Suppressor macrophage (primary cell): Measurements from ENCODE around the gene OR11H6.
"Not testable (repeated sequence)": the region's sequence is repeated elsewhere in the genome, so short reads cannot be mapped to it uniquely, and the experiment has no call there.

Experiments
- DNase-seq, 4 experiments: peaks; one replicate each; pipeline ENCODE4 v3.0.0-alpha.2; 2020 to 2022
- total RNA-seq, 17 experiments: gene quantifications; one replicate each; lab custom pipeline; 2026; ENCODE audit warnings: mixed read lengths in 6 of 17, inconsistent platforms in 3 of 17; lab: John Stamatoyannopoulos, UW

OR11H6 gene, protein sequence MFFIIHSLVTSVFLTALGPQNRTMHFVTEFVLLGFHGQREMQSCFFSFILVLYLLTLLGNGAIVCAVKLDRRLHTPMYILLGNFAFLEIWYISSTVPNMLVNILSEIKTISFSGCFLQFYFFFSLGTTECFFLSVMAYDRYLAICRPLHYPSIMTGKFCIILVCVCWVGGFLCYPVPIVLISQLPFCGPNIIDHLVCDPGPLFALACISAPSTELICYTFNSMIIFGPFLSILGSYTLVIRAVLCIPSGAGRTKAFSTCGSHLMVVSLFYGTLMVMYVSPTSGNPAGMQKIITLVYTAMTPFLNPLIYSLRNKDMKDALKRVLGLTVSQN
- 0 to 0.33 (median 0) reads per million in 17 experiments for total RNA-seq

DNA sequence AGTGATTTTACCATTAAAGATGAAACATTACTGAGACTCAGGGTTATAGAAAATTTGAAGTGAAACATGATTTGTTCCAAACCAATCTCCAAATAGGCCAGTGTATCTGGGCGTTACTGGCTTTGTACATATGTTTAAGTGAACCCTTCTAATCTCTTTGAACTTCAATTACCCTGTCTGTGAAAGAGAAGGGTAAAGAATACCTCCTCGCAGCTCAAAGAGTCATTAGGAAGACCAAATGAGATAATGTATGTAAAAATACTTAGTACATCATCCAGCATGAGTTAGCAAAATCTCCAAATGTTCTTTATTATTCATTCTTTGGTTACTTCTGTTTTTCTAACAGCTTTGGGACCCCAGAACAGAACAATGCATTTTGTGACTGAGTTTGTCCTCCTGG, at the start of gene OR11H6:
OR11H6 (plus strand) TSS at position 301 of the 400 bp plus-strand sequence; CDS start at position 301, 0 bp downstream.
- no peak for DNase-seq

DNA sequence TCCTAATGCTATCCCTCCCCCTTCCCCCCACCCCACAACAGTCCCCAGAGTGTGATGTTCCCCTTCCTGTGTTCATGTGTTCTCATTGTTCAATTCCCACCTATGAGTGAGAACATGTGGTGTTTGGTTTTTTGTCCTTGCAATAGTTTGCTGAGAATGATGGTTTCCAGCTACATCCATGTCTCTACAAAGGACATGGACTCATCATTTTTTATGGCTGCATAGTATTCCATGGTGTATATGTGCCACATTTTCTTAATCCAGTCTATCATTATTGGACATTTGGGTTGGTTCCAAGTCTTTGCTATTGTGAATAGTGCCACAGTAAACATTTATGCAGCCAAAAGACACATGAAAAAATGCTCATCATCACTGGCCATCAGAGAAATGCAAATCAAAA, 49.3 kb upstream of the OR11H6 start:
- DNase-seq = not testable (repeated sequence)

DNA sequence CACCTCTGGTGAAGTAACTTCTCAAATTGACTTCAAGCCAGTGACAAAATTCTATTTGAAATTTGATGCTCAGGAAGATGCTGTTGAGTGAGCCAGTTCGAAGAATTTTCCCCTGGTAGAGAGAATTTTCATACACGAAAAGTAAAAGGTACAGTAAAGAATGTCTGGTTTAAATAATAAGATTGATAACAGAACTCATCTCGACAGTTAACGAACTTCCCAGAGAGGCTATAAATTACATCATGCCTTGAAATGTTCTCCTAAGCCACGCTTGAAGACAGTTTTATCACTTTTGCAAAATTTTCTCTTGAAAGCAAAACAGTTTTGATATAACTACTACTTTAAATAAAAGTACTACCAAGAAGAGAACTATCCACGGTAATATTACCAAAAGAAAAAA, 47.2 kb upstream of the OR11H6 start:
- DNase-seq = no peak

DNA sequence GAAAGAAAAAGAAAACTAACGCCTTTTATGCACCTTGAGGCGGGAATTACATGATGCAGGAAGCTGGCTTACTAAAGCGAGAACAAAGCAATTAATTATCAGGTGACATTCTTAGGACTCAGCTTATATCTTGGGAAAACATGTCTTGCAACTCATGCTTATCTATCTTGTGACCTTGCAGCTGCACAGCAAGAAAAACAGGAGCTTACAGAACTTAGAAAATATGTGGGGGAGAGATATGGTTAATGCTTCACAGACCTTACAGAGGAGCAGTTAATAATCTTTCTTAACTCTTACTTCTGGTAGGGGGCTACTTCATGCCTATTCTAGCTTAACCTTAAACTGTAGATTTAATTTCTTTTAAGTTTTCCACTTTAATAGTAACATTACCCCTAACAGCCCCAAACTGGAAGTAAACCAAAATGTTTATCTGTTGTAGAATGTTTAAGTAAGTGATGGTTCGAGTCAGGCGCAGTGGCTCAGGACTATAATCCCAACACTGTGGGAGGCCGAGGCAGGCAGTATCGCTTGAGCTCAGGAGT, 46.0 kb upstream of the OR11H6 start:
- no peak for DNase-seq

DNA sequence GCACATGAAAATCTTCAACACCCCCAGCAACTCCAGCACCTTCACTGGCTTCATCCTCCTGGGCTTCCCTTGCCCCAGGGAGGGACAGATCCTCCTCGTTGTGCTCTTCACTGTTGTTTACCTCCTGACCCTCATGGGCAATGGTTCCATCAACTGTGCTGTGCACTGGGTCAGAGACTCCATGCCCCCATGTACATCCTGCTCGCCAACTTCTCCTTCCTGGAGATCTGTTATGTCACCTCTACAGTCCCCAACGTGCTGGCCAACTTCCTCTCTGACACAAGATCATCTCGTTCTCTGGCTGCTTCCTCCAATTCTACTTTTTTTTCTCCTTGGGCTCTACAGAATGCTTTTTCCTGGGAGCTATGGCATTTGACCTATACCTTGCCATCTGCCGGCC, 44.3 kb upstream of the OR11H6 start:
- DNase-seq = peak; percentile 60 to 82 (median 70)

DNA sequence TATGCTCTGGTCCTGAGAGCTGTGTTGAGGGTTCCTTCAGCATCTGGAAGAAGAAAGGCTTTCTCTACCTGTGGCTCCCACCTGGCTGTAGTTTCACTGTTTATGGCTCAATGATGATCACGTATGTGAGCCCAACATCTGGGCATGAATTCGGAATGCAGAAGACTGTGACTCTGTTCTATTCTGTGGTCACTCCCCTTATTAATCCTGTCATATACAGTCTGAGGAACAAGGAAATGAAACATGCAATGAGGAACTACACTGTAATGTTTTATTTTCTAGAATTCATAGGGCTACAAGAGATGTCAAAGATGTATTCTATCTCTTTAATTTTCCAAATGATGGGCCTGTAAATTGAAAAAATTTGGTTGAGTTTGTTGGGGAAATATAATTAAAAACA, 43.6 kb upstream of the OR11H6 start:
- DNase-seq = peak; percentile 16 to 74 (median 41)

DNA sequence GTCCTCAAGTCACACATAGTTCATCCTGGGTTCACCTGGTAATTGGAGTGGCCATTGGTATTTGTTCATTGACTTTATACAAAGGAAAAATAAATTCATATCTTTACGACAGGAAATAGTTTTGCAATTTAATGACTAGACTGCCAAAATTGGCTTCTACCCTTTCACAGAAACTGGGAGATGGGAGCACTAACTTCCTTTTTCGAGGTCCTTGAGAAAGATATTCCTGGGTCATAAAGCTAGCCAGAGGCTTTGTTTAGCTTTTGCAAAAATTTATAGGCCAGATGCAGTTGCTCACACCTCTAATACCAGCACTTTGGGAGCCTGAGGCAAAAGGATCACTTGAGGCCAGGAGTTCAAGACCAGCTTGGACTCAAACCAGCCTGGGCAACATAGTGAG, 43.0 kb upstream of the OR11H6 start:
- peak in 3 of 4 experiments; percentile 15 to 62 (median 51) for DNase-seq

DNA sequence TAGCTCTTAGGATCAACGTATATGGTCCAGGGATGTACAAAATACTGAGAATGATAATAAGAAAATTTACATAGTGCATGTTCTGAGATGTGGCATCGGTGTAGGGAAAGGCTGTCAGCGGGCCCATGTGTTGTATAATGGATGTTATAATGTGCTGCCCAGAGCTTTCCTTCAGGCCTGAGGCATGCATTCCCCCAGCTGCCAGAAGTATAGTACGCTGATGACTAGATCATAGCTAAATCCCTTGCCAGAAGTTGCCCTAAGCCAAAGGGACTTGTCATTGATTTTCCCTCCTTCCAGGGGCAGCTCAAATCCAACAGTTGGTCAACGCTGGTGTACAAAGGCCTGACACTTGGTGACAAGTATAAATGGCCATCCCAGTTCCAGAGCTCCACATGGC, 39.3 kb upstream of the OR11H6 start:
- no peak for DNase-seq

DNA sequence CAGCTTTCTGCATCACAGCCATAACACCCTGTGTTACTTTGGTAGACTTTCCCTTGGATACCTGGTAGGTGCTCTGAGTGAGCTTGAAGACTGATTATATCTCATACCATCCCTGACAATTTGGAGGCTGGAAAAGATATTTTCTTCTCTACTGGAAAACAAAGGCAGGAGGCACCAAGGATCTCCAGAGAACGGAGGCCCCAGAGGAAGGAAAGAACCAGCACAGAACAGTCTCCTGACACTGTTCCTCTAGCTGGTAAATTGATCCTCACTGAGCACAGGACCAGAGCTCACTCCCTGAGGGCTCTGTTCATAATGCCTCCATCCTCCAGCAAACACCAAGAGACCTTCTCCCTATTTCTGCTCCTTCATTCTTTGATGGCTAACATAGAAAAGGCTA, 32.9 kb upstream of the OR11H6 start, which contains the start of gene OR11G2:
OR11G2 (plus strand) TSS at position 301 of the 400 bp plus-strand sequence. CDS start 6,542 bp downstream, outside the sequence.
- no peak for DNase-seq

DNA sequence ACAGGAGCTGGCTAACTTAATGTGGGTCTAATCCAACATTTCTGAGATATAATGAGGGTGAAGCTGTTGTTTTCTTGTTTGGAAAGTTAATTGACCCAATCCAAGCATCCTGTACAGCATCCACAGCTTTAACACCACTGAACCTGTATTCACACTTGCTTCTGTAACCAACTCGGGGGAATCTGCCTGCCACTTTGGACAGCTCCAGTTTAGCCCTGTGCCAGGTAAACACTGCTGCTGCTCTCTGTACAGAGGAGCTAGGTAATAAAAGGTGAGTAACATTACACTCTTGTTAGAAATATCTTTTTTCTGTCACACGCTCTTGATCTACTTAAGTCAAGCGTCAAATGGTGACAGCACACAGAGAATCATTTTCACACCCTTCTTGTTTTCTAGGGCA, 32.1 kb upstream of the OR11H6 start:
- DNase-seq = no peak

DNA sequence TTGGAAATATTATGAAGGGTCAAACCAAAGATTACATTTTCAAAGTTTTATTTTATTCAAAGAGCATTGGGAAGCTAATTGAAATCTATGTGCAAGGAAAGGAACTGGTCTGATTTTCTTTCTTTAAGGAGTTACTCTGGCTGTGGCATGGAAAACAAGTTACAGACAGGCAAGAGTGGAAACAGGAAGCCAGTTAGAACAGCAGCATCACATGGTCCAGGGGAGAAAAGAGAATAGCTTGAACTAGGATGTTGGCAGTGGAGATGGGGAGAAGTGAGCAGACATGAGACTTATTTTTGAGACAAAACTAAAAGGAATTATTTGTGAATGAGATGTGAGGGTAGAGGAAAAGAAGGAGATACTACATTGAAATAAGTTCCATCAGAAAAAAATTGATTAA, 29.4 kb upstream of the OR11H6 start:
- DNase-seq = peak in 2 of 4 experiments; percentile 6 to 17

DNA sequence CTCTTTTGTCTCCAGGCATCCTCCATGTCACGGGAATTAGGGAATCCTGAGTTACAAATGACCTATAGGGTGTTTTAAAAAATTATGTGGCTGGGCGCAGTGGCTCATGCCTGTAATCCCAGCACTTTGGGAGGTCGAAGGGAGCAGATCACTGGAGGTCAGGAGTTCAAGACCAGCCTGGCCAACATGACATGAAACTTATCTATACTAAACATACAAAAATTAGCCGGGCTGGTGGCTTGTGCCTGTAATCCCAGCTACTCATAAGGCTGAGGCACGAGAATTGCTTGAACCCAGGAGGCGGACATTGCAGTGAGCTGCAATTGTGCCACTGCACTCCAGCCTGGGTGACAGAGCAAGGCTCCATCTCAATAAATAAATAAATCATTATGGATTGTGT, 28.3 kb upstream of the OR11H6 start:
- DNase-seq = not testable (repeated sequence)

DNA sequence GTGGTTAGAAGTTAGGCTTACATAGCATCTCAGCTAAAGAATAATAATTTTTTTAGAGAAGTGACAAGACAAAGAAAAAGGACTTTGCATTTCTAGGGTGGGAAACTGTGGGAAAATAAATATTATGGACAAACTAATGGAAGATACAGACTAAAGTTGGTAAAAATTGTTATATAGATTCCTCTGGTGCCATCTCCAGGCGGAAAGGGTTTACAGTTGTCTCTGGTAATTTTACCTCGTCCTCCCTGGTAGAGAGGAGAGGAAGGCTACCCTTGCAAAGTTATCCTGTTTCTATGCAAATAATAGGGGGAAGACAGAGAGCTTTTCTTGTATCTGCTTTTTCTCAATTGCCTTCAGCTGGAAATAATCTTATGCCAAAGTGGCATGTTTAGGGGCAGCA, 27.6 kb upstream of the OR11H6 start:
- no peak for DNase-seq

DNA sequence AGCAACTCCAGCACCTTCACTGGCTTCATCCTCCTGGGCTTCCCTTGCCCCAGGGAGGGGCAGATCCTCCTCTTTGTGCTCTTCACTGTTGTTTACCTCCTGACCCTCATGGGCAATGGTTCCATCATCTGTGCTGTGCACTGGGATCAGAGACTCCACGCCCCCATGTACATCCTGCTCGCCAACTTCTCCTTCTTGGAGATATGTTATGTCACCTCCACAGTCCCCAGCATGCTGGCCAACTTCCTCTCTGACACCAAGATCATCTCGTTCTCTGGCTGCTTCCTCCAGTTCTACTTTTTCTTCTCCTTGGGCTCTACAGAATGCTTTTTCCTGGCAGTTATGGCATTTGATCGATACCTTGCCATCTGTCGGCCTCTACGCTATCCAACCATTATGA, 26.1 kb upstream of the OR11H6 start:
- peak; percentile 32 to 66 (median 52) for DNase-seq

DNA sequence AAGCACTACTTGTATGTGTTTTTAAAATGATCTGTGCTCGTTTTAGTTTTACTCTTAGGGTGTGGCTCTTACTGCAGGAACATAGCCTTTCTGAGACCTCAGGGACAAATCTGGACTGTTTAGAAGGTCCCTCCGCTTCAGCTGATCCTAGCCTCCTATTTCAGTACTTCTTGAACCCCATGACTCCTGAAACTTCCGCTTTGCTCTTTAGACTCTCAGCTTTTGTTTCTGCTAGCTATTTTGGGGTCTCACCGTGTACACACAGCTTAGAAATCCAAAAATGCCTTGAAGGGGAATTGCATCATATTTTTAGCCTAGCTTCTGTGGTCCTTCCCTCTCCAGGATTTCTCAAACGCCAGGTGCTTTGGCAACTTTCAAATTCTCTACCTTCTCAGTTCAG, 24.5 kb upstream of the OR11H6 start:
- DNase-seq = no peak

DNA sequence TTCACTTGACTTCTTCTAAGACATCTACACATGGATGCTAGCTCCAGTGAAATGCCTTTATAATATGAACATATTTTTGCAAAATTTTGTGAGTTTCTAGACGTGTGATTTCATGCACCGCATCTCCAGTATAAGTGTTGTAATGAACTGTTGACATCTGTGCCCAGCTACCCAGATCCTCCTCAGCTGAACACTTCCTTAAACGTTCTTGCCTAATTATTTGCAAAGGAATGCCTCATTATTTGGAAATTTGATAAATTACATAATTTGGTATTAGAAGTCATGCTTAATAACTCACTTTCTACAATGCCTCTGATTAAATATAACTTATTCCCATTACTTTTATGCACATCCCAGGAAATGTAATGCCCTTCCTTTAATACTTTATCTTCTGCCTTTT, 18.8 kb upstream of the OR11H6 start:
- DNase-seq = peak in 2 of 4 experiments; percentile 19 to 37

DNA sequence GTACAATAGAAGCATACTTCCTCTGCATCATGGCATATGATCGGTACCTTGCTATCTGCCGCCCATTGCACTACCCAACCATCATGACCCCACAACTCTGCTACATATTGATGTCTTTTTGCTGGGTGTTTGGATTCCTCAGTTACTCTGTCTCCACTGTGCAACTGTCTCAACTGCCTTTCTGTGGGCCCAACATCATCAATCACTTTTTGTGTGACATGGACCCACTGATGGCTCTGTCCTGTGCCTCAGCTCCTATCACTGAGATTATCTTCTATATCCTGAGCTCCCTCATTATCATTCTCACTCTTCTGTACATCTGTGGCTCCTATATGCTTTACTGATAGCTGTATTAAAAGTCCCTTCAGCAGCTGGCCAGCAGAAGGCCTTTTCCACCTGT, 13.9 kb upstream of the OR11H6 start:
- DNase-seq = no peak

DNA sequence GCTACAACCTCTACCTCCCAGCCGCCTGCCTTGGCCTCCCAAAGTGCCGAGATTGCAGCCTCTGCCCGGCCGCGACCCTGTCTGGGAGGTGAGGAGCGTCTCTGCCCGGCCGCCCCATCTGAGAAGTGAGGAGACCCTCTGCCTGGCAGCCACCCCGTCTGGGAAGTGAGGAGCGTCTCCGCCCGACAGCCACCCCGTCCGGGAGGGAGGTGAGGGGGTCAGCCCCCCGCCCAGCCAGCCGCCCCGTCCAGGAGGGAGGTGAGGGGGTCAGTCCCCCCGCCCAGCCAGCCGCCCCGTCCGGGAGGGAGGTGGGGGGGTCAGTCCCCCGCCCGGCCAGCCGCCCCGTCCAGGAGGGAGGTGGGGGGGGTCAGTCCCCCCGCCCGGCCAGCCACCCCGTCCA, 11.1 kb upstream of the OR11H6 start:
- not testable (repeated sequence) for DNase-seq

DNA sequence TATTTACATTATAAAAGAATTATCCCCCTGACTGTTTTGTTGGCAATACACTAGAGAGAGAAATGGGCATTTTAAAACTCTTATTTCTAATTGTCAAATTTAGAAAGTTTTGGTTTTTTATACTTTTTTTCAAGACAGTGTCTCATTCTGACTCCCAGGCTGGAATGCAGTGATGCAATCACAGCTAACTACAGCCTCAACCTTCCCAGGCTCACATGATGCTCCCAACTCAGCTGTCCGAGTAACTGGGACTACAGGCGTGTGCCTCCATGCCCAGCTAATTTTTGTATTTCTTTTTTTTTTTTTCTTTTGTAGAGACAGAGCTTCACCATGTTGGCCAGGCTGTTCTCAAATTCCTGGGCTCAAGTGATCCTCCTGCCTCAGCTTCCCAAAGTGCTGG, 8.3 kb upstream of the OR11H6 start:
- DNase-seq = no peak

DNA sequence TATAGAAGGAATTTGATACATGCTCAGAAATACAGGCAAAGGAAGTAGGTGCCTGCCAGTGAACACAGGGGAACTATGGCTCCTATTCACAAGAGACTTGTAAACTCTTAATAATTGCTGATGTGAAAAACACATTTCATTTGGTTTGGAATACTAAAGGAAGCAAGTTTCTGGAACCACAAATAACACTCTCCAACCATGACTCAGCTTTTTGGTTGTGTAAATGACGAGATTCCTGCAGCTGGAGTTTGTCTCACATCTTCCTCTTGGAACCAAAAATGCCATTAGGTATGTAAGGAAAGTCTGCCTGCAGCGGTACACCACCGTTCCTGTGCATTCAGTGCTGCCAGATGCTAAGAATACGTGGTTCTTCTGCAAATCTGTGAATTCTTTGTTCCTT, 4.5 kb upstream of the OR11H6 start:
- DNase-seq = no peak

DNA sequence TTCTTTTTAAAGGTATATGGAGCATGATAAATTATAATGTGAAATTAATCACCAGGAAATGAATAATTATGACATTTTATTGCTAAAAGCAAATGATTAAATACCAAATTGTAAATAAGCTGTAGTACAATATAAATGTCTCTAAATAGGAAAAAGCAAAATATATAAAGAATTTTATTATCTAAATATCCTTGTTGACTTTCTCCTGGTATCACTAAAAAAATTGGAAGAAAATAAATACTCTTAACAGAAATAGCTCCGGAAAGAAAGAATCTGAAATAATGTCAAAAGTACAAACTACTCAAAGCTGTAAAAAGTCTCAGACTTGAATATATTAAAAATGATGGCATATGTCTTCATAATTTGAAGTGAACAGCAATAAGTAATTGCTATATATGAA, 5.2 kb downstream of the OR11H6 start, which contains the start of gene OR11H7:
OR11H7 (plus strand) TSS at position 301 of the 400 bp plus-strand sequence.
- DNase-seq = no peak

DNA sequence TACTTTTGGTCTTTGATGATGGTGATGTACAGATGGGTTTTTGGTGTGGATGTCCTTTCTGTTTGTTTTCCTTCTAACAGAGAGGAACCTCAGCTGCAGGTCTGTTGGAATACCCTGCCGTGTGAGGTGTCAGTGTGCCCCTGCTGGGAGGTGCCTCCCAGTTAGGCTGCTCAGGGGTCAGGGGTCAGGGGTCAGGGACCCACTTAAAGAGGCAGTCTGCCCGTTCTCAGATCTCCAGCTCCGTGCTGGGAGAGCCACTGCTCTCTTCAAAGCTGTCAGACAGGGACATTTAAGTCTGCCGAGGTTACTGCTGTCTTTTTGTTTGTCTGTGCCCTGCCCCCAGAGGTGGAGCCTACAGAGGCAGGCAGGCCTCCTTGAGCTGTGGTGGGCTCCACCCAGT, 11.9 kb downstream of the OR11H6 start:
- DNase-seq = not testable (repeated sequence)

DNA sequence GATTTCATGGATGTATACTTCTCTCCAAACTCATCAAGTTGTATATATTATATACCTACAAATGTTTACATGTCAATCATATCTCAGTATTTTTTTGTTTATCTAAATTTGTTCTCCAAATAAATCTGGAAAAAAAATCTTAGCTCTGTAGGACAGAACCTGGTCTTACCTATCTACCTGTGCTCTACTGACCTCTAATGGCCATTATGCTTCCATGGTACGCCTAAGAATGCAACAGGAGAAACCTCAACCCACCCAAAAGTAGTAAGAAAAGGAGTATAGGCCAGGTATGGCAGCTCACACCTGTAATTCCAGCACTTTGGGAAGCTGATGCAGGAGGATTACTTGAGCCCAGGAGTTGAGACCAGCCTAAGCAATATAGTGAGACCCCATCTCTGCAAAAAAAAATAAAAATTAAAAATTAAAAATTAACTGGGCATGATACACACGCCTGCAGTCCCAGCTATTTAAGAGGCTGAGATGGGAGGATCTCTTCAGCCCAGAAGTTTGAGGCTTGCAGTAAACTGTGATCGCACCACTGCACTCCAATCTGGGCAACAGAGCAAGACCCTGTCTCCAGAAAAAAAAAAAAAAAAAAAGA, 24.2 kb downstream of the OR11H6 start:
- DNase-seq = peak in 1 of 4 experiments; percentile 19

DNA sequence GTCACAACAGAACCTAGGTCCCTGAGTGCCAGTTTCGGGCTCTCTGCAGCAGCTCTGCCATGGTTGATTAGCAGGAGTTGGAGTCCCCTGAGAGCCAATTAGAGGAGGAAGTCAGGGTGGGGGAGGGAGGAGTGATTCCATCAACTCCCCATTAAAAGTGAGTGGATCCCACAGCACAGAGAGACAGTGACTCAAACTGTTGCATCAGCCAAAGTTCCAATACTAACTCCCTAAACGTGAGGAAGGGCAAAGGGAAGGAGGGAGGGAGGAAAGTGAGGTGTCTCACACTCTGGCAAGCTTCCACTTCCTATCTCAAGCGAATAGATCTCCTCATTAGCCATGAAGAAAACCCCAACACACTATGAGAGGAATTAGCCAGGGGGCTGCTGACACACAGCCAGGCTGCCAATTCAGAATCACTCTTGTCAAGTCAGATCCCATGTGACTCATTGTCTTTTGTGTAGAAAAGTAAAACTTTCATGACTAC, 39.2 kb downstream of the OR11H6 start:
- peak in 1 of 4 experiments; percentile 1 for DNase-seq
